ENCODE data around the gene DGKK.
"Not testable (repeated sequence)": the region's sequence is repeated elsewhere in the genome, so short reads cannot be mapped to it uniquely, and the experiment has no call there.

Gene DGKK

DNA sequence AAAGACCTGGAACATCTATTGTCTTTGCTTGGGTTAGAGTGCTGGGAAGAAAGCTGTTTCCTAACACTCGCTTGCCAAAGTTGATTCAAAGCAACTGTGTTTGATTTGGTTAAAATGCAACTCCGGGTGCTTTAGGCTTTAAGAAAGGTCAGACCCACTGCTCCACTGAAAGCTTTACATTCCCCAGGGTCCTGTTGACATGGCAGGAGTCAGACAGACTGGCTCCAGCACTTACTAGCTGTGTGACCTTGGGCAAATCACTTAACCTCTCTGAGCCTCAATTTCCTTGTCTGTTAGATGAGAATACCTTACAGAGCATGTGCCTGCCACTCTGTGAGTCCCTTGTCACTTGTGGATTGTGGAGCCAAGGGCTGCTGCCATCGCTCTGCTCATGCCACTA is 39.0 kb downstream of the DGKK start:
- DNase-seq (ENCODE audit: low spot score), result no peak

DNA sequence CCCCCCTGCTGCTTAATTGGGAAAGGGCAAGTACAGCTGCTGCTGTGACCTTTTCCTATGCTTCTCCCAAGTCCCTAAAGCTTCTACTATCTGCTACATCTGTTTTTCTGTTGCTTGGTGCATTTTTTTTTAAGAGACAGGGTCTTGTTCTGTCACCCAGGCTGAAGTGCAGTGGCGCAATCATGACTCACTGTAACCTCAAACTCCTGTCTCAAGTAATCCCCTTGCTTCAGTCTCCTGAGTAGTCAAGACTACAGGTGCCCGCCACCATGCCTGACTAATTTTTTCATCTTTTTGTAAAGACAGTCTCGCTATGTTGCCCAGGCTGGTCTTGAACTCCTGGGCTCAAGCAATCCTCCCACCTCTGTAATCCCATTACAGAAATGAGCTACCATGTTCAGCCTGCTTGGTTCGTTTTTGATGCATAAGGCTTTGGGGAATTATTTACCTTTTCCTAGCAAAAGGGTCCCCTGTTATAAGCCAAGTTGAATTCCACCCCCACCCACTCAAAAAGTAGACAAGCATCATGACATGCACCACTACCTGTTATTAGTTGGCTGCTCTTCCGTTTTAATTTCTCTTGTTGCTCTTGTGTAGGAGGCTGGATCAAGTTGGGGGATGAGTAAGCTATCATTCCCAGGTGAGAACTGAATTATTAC is 39.6 kb downstream of the DGKK start:
- DNase-seq (ENCODE audit: low spot score), result no peak

DNA sequence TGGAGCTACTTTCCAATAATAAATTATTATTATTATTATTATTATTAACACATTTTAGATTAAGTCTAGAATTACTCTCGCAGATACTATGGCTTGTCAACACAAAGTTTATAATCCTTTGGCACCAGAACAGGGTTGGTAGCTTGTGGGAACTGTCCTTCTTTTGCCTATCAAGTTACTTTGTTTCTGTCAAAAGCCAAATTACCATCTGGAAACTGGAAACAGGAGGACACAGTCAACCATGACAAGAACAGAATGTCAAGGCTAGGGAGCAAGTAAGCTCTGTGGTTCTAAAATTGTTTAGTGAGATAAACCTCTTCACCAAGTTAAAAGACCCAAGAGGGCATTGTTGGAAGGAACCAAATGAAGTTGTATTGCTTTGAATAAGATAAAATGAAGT is 42.5 kb downstream of the DGKK start:
- DNase-seq (ENCODE audit: low spot score), result no peak

DNA sequence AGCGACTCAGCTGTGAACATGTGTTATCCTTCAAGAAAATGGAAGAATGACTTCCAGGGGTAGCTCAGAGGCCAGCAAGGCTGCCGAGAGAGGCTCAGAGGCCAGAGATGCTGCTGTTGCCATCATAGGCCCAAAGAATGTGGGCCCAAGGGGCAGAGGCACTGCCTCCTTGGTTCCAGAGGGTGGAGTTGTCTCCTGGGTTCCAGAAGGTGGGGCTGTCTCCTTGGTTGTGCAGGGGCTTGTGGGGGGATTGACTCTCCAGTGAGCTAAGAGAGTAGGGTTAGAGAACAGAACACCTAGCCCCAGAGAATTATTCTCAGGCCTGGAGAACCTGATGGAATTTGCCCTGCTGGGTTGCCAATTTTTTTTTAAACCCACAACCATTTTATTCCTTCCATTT is 62.6 kb downstream of the DGKK start:
- DNase-seq (ENCODE audit: low spot score), result no peak

DNA sequence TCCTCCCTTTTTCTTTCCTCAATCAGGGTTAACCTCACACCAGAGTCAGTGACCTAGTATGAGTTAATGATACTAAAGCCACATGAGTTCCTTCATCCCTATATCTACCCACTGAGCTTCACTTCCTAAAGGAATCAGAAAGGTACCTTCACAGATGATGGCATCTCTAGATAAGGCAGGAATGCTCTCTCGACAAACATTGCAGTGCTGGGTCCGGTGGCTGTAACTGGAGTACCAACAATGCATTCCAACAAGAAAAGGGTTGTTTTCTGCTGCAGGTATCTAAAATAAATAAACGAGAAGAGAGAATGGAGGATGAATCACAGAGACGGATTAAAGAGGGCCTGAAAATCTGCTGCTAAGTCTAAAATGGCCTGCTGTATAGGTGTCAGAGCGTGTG is 66.7 kb downstream of the DGKK start:
- DNase-seq (ENCODE audit: low spot score), result no peak

DNA sequence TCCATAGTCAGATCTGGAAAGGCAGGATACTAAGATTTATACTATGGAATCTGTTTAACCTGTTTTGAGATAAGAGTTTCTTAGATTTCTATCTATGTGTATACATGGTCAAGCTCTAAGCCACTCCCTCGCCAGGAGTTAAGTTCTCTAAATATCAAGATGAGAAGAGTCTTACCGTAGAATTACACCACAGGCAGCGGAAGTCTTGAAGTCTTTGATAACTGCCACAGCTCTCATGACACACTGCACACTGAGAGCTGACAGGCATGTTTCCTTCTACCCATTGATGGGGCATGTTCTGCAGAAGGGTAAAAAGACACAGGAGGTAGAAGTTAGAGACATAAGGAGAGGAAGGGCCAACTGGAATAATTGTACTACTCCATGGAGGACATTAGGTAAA is 67.7 kb downstream of the DGKK start:
- no peak for DNase-seq (ENCODE audit: low spot score)

DNA sequence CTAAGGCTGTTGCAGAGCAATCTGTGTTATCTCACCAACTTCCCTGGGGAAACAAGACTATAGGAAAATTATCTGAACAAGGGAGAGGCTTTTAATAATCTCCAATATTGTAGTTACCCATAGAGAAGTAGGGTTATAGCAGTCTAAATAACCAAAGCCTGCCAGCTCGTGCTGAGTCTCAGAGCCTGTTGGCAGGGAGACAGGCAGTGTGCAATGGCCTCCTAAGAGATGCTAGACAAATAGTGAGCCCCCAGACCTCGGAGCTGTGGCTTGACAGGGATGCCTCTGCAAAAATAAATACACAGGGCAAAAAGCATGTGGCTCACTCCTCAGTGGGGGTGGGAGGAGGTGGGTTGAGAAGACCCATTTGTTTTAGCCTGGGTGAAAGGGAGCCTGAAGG is 76.7 kb downstream of the DGKK start:
- no peak for DNase-seq (ENCODE audit: low spot score)

DNA sequence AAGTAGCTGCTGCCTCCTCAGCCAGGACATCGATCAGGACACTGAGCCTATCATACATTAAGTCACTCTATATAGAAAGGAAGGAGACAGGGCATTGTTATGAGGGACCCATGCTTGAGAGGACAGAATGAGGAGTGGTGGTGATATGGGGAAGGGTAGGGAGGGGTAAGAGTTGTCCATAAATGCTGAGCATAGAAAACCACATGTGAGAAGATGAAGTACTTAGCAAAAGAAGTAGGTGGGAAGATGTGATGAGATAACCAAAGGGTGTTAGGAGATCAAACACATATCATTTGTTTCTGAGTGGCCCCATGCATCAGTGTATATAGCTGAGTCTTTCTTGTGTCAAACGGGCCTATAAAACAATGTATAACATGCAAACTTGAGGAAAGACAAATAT is 84.1 kb downstream of the DGKK start:
- DNase-seq (ENCODE audit: low spot score), result no peak

DNA sequence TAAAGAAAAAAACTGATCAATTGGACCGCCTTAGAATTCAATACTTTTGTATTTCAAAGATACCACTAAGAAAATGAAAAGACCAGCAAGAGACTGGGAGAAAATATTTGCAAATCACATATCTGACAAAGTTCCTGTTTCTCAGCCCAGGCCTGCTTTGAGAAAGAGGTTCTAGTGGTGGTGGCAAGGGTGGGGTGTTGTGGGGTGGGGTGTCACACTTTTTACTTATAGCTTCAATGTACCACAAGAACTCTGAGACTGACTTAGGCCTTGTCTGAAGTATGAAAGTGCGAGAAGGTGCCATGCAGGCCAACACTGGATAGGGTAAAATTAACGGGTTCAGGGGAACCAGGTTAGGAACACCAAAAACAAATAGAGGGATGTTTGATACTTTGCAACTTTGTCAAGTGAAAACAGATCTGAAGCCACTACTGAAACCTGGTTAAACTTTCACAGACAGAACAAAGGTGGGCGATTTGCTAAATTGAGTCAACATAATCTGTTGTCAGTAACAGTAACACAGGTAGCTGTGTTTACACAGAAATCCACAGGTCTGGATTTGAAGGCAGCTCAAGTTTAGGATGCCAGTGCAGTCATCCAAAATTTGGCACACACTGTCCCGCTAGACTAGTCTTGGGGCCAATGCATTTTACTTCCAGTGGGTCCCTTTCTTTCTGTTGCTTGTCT is 88.8 kb downstream of the DGKK start:
- DNase-seq (ENCODE audit: low spot score), result no peak

DNA sequence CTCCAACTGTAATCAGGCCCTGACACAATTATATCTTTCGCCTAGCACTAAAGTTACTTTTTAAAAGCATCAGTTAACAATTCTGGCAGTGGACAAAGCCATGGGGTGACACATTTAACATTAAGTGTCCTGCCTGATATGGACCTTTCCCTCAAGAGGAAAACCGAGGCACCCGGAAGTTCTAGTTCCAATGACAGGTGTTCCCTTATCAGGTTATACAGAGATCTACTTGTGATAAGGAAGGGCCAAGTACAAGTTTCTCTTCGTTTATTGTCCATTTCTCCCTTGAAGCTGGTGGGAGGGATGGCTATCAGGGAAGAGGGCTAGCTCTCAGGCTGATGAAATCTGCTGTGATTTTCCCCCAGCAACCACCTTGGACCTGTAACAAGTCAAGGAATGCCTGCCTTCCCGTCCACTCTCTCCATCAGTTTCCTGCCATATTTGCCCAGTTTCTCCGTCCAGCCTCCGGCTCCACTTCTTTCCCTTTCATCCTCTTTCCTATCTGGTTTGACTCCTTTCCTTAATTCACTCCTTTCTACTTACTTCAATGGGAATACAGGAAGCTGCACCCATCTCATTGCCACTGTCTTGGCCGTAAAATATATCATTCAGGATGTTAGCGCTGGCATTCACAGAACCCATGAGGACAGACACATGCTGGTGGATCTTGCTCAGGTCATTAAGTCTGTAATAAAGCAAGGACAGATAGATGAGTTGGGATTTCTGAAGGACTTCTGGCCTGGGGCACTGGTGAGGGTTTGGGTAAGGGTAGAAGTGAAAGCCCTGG is 95.0 kb downstream of the DGKK start:
- DNase-seq (ENCODE audit: low spot score), result no peak

DNA sequence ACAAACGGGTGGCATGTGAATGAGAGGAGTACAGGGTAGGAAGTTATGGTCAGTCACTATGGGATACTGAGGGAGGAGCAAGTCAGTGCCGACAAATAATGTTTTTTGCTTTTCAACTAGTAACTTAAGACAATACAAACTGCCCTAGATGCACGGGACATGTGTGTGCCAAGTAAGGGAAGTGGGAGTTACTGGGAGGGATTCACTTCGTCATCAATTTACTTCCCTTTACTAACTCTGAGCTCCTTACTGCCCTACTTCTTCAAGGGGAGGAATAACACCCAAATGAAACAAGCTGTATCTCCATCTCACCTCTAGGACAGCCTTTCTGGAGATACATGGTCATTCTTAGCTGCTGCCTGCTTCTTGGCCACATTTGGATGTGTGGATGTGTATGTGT is 97.7 kb downstream of the DGKK start:
- no peak for DNase-seq (ENCODE audit: low spot score)

DNA sequence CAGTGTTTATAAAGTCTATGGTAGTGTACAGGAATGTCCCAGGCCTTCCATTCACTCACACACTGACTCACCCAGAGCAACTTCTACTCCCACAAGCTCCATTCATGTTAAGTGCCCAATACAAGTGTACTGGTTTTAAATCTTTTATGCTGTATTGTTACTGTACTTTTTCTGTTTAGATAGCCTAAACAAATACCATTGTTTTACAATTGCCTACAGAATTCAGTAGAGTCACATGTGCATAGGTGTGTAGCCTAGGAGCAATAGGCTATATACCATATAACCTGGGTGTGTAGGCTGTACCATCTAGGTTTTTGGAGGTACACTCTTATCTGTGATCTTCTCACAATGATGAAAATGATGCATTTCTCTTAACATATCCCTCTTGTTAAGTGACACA is 126.7 kb downstream of the DGKK start:
- no peak for DNase-seq (ENCODE audit: low spot score)

DNA sequence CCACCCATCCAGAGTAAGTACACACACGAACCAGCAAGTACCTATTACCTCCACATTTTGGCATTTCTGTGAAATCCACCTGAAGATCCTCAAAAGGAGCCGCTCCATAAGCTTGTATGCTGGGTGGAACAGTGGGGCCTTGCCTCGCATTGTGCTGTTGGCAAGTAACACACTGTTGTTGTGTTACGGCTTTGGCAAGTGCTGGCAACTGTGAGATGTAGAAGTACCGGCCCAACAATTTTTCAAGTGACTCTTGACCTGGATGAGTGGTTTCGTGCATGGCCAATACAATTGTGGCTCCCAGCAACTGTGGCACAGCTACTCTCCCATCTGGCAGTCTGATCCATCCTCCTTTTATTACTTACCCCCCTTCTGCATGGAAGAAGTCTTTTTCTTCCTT is 137.3 kb downstream of the DGKK start:
- DNase-seq (ENCODE audit: low spot score), result no peak

DNA sequence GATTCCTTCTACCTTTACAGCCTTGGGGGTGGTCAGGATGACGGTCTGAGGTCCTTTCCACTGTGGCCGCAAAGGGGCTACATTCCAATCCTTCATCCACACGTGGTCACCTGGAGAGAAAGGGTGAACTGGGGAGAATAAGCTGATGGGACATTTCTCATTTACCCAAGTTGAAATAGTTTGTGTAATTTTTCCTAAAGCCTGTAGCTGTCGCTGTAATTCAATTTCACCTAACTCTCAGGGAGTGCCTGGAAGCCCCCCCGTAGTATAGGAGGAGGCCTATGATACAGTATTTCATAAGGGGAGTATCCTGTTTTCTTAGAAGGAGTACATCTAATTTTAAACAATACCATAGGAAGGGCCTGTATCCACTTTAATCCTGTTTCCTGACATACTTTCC is 138.0 kb downstream of the DGKK start:
- not testable (repeated sequence) for DNase-seq (ENCODE audit: low spot score)

DNA sequence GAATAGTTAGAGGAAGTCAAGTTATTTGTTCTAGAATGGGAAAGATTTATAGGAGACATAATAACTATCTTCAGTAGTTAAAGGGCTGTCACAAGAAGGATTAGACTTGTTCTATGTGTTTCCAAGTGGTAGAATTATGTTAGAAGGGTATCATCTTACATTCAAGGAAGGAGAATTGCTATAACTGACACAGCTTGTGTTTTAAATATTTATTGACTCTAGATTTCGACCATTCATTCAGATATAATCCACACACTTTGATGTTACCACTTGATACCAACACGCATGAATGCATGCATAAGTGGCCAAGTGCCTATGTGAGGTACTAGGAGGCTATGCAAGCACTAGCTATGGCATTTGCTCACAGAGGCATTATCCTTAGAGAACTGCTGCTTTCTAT is 143.4 kb downstream of the DGKK start:
- DNase-seq (ENCODE audit: low spot score), result no peak
